ENCODE measurements around the gene ATP8A2.

ATP8A2 gene

DNA sequence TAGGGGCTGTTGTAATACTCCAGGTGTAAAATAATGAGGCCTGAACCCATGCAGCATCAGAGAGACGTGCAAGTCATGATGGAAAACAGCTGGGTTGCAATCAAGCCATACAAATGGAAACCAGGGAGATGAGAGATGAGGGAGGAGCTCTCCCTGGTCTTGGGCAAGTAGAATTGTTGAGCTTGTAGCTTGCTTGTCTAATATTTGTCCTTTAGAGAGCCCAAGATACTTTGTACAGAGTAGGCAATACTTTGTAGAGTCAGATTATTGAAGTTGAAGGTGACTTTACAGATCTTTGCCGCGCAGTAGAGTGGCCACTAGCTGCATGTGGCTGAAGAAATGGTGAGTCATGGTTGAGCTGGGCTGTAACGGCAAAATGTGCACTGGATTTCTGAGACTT, 8.3 kb downstream of the ATP8A2 start:
- H3K4me3 ChIP-seq (ENCODE audit: control insufficient read depth, low read depth, low read length), result no peak overlapping the region
- DNase-seq (ENCODE audit: low read depth), result no peak
- TF ChIP-seq, protein P1, sequence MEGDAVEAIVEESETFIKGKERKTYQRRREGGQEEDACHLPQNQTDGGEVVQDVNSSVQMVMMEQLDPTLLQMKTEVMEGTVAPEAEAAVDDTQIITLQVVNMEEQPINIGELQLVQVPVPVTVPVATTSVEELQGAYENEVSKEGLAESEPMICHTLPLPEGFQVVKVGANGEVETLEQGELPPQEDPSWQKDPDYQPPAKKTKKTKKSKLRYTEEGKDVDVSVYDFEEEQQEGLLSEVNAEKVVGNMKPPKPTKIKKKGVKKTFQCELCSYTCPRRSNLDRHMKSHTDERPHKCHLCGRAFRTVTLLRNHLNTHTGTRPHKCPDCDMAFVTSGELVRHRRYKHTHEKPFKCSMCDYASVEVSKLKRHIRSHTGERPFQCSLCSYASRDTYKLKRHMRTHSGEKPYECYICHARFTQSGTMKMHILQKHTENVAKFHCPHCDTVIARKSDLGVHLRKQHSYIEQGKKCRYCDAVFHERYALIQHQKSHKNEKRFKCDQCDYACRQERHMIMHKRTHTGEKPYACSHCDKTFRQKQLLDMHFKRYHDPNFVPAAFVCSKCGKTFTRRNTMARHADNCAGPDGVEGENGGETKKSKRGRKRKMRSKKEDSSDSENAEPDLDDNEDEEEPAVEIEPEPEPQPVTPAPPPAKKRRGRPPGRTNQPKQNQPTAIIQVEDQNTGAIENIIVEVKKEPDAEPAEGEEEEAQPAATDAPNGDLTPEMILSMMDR (conservative IDR thresholded peaks at IDR 0.05; ENCODE audit: control insufficient read depth, insufficient read depth, low read depth, low read length), result no peak

DNA sequence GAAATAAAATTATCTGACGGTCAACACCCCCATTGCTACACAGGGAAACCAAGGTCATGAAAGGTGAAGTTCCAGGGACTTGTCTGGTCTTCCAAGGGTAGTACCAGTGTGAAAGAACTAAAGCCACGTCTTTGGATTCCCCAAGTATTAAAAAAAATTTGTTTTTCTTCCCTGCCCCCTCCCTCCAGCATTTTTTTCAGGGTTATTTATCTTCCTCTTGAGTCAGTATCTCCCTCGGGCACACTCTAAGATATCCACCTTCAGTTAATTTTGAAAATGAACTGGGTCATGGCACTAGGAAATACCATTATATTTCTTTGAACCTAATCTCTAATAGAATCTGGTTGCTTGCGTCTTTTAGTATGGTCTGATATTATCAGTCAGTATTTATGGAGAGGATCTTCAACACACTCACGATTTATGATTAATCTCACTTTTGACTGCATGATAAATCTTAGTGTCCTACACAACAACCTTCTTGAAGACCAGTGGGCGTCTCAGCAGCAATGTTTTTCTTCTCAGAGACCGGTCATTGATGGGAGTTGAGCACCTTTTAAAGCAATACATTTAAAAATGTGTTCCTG, 9.1 kb downstream of the ATP8A2 start:
- H3K4me3 ChIP-seq (ENCODE audit: control insufficient read depth, low read depth, low read length), result no peak overlapping the region
- TF ChIP-seq, protein P1 (conservative IDR thresholded peaks at IDR 0.05; ENCODE audit: control insufficient read depth, insufficient read depth, low read depth, low read length), result no peak
- no peak for DNase-seq (ENCODE audit: low read depth)

DNA sequence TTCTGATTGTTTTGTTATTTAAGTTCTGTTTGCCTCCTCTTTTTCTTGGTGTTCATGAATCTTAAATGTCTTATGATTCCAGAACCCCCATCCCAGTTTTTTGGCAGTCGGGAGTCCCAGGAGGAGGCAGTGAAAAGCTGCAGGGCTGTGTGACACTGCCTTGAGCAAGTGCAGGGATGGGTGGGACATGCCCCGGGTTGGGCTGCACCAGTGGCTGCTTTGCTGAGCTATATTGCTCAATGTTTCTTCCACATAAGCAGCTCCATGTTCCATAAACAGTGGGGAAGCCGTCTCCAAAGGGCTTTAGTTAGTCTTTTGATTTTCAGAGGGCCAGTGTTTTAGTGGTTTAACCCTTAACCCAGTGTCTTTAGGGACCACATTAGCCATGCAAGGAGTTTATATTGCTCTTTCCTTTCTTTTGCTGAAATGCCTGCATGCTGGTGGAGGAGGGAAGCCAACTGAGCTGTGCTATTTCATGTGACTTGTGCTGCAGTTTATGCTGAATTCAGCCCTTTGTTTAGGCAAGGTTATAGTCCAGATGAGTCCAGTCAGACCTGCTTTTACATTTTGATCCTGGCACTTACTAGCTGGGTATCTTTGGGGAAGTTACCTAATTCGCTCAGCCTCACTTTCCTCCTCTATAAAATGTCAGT, 13.1 kb downstream of the ATP8A2 start:
- no peak overlapping the region for H3K4me3 ChIP-seq (ENCODE audit: control insufficient read depth, low read depth, low read length)
- TF ChIP-seq, protein P1 (conservative IDR thresholded peaks at IDR 0.05; ENCODE audit: control insufficient read depth, insufficient read depth, low read depth, low read length), result no peak
- DNase-seq (ENCODE audit: low read depth), result no peak

DNA sequence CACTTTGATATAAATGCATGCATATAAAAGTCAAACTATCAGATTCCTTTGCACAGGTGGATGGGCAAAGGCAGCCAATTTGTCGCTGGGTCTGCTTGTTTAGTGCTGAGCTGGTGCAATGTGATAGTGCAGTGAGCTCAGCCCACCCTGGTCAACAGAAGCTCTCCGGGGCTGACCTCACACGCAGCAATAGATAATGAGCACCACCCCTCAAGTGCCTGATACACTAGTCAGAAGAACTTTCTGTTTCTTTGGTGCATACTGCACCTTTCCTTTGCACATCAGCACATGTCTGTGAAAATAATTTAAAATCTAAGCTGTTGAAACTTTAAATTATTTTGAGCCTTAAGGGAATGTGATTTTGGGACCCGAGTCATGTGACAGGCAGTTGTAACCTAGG, 20.2 kb downstream of the ATP8A2 start:
- no peak overlapping the region for H3K4me3 ChIP-seq (ENCODE audit: control insufficient read depth, low read depth, low read length)
- no peak for DNase-seq (ENCODE audit: low read depth)
- TF ChIP-seq, protein P1 (conservative IDR thresholded peaks at IDR 0.05; ENCODE audit: control insufficient read depth, insufficient read depth, low read depth, low read length), result no peak

DNA sequence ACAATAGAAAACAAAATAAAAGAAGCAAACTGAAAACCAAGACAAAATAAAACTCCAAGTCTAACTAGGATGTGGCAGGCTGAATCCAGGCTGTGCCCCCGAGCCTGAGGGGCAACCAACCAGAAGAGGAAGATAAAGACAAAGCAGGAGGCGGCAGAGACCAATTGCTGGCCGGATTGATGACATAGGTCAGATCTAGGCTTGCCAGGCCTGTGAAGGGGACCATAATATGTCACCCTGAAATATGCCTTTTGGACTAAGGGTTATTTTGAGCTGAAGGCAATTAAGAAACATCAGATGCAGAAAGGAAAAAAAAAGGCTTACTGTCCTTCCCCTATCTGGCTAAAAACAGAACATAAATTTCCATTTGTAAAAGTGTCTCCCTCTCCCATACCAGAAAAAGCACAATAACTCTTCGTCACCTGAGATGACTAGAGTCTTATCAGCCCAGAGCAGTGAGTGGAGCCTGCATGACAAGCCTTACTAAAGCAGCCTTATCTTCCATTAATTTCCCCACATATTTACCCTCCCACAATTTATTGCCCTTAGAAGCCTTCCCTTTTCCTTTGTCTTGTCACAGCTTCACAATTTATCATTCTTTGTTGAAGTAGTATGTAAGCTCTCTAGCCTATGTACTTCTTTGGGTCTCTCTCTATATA, 22.8 kb downstream of the ATP8A2 start:
- no peak for DNase-seq (ENCODE audit: low read depth)
- H3K4me3 ChIP-seq (ENCODE audit: control insufficient read depth, low read depth, low read length), result no peak overlapping the region
- TF ChIP-seq, protein P1 (conservative IDR thresholded peaks at IDR 0.05; ENCODE audit: control insufficient read depth, insufficient read depth, low read depth, low read length), result no peak

DNA sequence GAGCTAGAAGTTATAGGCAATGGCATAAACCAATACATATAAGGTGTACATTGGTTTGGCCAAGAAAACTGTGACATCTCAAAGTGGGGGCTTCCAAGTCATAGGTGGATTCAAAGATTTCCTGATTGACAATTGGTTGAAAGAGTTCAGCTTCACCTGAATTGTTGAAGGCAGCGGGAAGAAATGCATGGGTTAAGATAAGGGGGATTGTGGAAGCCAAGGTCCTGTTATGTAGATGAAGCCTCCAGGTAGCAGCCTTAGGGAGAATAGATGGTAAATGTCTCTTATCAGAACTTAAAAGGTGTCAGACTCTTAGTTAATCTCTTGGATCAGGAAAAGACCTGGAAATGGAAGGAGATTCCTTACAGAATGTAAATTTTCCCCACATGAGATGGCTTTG, 26.0 kb downstream of the ATP8A2 start:
- TF ChIP-seq, protein P1 (conservative IDR thresholded peaks at IDR 0.05; ENCODE audit: control insufficient read depth, insufficient read depth, low read depth, low read length), result no peak
- no peak overlapping the region for H3K4me3 ChIP-seq (ENCODE audit: control insufficient read depth, low read depth, low read length)
- no peak for DNase-seq (ENCODE audit: low read depth)
